Stimulated activated naive CD8-positive, alpha-beta T cell treated with anti-CD3 and anti-CD28 coated beads, Interleukin-15, Interleukin-2, amounts not matched to agents 100 ng/mL and 50 ng/mL, for 24 hours (primary cell): ENCODE data around the gene SPDYE16.
"Not testable (repeated sequence)": the region's sequence is repeated elsewhere in the genome, so short reads cannot be mapped to it uniquely, and the experiment has no call there.

Source experiments
- H3K27ac Mint-ChIP-seq: one replicate; pipeline ENCODE4 v1.8.0; 2021; ENCODE audit warnings: mild to moderate bottlenecking, mixed read lengths
- H3K27me3 Mint-ChIP-seq: one replicate; pipeline ENCODE4 v1.8.0; 2021; ENCODE audit warnings: mixed read lengths
- H3K36me3 Mint-ChIP-seq: one replicate; pipeline ENCODE4 v1.8.0; 2021; ENCODE audit warnings: low read depth, mixed read lengths
- H3K4me1 Mint-ChIP-seq: one replicate; pipeline ENCODE4 v1.8.0; 2021; ENCODE audit warnings: low read depth, mixed read lengths
- H3K4me3 Mint-ChIP-seq: one replicate; pipeline ENCODE4 v1.8.0; 2021; ENCODE audit warnings: mild to moderate bottlenecking, mixed read lengths
- H3K9me3 Mint-ChIP-seq: one replicate; pipeline ENCODE4 v1.8.0; 2021; ENCODE audit warnings: mixed read lengths

The SPDYE16 gene, protein sequence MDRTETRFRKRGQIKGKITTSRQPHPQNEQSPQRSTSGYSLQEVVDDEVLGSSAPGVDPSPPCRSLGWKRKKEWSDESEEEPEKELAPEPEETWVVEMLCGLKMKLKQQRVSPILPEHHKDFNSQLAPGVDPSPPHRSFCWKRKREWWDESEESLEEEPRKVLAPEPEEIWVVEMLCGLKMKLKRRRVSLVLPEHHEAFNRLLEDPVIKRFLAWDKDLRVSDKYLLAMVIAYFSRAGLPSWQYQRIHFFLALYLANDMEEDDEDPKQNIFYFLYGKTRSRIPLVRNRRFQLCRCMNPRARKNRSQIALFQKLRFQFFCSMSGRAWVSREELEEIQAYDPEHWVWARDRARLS

DNA sequence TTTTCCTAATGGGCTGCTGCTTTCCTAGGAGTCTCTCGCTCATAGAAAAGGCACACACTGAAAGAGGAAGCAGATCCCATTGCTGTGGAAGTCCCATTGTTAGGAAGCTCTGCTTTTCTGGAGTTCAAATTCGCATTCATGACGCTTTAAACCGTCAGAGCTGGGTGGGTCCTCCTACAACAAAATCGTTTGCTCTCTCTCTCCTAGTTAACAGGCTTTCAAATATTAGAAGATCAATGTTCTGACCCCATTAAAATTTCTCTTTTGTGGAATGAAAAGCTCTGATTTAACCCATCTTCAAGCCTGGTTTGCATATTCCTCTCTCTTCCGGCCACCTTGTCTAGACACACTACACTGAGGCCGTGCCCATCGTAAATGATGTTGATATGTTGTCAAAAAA, at the start of gene SPDYE16:
TSS of gene SPDYE16 (minus strand) at position 101 of the 400 bp plus-strand sequence. CDS start 1,838 bp downstream, outside the sequence.
- H3K27ac Mint-ChIP-seq, H3K4me3 Mint-ChIP-seq, H3K36me3 Mint-ChIP-seq, H3K27me3 Mint-ChIP-seq, H3K4me1 Mint-ChIP-seq, H3K9me3 Mint-ChIP-seq: not testable (repeated sequence)

DNA sequence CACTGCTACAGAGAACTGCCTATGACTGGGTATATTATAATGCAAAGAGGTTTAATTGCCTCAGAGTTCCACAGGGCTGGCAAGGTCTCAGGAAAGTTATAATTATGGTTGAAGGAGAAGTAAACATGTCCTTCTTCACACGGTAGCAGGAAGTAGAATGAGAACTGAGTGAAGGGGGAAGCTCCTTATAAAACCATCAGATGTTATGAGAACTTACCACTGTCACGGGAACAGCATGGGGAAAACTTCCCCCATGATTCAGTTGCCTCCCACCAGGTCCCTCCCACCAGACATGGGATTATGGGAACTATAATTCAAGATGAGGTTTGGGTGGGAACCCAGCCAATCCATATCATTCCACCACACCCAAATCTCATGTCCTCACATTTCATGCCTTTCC, 49.6 kb upstream of the SPDYE16 start:
- Mint-ChIP-seq H3K36me3 (peaks cover 37% of the 10 kb centered on the region), H3K4me1 (peaks cover 48% of the 10 kb centered on the region)
- H3K27ac Mint-ChIP-seq, H3K4me3 Mint-ChIP-seq, H3K27me3 Mint-ChIP-seq, H3K9me3 Mint-ChIP-seq: not testable (repeated sequence)

DNA sequence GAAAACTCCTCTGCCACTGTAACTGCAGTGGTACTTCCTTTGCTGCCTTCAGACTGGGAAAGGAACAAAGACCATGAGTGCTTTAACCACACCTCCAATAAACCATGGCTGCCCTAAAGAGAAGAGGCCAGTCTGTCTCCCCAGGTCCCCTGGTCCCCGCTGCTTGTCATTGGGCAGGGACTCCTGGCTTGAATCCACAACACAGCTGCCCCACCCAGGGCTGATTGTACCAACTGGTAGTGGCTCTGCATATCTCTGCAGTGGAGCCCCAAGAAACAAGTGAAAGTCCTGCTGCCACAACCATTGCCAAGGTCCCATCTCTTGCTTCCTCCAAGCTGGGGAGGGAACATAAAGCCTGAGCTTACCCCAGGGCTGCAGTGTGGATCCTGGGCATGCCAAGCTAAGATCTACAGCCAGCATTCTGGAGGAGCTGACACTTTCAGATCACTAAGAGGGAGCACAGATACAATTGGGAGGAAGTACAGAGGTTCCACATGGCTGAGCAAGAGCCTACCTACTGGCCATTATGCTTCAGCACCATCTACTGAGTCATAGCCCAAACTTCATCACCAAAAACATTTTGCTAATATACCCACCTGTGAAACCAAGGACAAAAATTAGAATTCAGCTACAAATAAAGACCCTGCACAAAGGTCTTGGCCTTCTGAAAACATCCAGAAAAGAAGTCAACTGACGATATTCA, 48.7 kb upstream of the SPDYE16 start:
- H3K9me3 Mint-ChIP-seq, H3K27ac Mint-ChIP-seq, H3K4me3 Mint-ChIP-seq: not testable (repeated sequence)

DNA sequence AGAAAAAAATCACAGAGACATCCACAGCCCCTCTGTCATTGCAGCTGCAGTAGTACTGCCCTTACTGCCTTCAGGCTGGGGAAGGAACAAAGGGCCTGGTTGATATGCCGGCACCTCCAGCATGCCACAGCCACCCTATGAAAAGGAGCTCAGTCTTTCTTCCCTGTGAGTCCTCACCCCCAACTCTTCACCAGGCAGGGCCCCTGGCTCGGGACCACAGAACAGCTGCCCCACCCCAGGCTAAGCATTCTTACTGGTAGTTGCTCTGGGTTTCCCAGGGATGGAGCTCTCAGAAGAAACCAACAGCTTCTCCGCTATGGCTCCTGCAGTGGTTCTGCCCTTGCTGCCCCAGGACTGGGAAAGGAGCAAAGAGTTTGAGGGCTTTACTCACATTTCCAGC, 47.9 kb upstream of the SPDYE16 start:
- H3K4me3 Mint-ChIP-seq, H3K27ac Mint-ChIP-seq, H3K27me3 Mint-ChIP-seq, H3K9me3 Mint-ChIP-seq: not testable (repeated sequence)
- peaks cover 42% of the 10 kb centered on the region for H3K36me3 Mint-ChIP-seq
- H3K4me1 Mint-ChIP-seq = peaks cover 49% of the 10 kb centered on the region

More for the DNA sequence above, 48.7 kb upstream of the SPDYE16 start:
- peaks cover 49% of the 10 kb centered on the region for H3K4me1 Mint-ChIP-seq
- not testable (repeated sequence) for H3K27me3 Mint-ChIP-seq
- H3K36me3 Mint-ChIP-seq = peaks cover 44% of the 10 kb centered on the region

DNA sequence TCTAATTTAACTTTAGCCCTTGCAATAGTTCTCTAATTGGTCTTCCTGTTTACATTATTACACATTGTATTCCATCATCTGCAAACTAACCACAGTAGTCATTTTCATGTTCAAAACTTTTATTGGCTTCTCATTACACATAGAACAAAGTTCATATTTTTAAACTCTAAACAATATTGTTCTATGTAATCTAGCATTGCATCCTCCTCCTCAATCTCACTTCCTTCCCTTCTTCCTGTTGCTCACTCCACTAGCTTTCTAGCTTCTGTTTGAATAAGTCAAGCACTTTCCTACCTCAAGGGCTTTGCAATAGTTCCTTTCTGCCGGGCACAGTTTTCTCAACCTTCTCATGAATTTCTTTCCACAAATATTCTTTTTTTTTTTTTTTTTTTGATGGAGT, 45.5 kb upstream of the SPDYE16 start:
- H3K4me1 Mint-ChIP-seq = peaks cover 62% of the 10 kb centered on the region
- not testable (repeated sequence) for H3K27me3 Mint-ChIP-seq

DNA sequence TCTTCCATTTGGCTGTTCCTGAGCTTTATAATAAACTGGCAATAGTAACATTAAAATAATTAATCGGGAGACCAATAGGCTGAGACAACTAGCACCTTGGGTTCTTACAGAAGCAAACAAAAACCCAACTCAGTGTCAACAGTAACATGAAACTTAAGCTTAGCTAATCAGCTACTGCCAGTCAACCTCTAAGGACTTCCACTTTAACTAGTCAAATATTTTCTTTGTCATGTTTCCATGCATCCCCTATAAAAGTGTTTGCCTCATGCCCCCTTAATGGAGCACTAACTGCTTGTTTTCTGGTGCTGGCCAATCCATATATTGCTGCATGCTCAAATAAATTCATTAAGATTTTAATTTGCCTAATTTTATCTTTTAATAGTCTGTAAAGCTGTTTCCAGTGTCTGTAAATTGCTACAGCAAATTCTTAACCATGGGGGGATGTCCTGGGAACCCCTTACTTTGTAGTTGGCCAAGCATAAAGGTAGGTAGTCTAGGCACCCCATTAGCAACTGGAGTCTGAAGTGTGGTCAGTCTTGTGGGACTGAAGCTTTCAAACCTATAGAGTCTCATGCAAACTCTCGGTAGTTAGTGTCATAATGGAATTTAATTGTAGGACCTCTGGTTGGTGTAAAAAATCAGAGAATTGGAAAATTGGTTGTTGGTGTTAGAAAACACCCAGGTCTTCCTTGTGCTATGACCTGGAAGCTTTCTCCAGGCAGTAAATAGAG, 43.7 kb upstream of the SPDYE16 start:
- H3K4me1 Mint-ChIP-seq = peaks cover 62% of the 10 kb centered on the region
- H3K9me3 Mint-ChIP-seq, H3K27me3 Mint-ChIP-seq, H3K4me3 Mint-ChIP-seq: not testable (repeated sequence)
- H3K36me3 Mint-ChIP-seq = peaks cover 48% of the 10 kb centered on the region
- H3K27ac Mint-ChIP-seq = peak overlapping the region; percentile 60

More for the DNA sequence above, 45.5 kb upstream of the SPDYE16 start:
- Mint-ChIP-seq H3K27ac (peak overlapping the region; percentile 67), H3K36me3 (peaks cover 55% of the 10 kb centered on the region), H3K4me3 (peak overlapping the region; percentile 32)
- H3K9me3 Mint-ChIP-seq = not testable (repeated sequence)

DNA sequence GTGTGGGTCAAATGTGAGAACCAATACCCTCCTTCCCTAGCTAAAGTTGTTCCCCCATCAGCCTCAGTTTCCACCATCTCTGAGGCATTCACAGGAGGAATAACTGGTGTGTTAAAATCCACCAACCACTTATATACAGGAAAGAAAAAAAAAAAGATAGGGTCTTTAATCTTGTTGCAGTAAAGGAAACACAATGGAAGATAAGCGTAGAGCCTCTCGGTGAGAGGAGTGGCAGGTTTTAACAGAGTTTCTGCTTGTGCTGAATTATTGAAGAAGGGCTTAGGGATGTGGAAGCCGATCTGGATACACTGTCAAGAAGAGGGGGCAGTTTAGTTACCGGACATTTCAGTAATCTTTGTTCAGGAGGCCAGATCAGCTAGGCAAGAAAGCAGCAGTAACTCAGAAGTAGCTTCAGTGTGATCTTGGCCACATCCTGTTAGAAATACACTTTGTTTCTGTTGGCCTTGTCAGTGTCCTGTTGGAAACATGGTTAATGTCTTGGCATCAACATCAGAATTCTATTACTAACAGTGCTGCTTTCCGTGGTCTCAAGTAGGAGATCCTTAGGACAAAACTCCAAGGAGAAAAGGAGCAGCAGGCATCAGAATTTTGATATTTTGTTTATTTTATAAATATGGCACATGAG, 40.7 kb upstream of the SPDYE16 start:
- not testable (repeated sequence) for H3K9me3 Mint-ChIP-seq, H3K27me3 Mint-ChIP-seq
- Mint-ChIP-seq H3K4me1 (peaks cover 66% of the 10 kb centered on the region), H3K27ac (peak overlapping the region; percentile 85), H3K36me3 (peaks cover 43% of the 10 kb centered on the region), H3K4me3 (peak overlapping the region; percentile 50)

DNA sequence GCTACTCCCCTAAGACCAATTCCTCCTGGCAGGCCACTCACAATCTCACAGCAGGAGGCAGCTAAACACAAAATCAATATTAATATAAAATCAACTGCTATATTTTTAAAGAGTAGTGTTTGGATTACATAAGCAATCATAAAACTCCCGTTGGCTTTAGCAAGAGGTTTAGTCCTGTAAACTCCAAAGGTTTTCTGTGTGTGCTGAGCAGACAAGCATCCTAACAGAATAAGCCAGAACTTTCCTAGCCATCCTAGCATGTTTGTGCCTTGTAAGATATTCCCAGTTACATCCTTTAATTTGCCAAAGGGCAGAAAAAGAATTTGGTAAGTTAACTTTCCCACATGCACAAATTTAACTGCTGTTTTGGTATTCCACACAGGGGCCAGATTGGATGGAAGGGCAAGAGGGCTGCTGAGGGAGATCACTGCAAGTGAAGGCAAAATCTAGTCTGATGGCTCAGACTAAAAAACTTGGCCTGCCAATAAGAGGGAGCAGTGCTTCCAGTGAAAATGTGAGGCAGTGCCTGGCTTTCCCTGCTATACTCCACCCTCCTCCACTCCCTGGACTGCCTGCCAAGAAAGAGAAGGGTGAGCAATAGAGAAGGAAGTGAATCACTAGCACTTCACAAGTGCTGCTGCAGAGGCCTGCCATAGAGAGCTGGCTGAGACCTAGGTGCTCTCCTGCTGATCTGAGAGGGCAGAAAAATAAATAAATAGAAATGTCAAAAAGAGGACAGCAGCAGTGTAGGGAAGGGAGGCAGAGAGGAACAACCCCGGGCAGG, 39.9 kb upstream of the SPDYE16 start:
- not testable (repeated sequence) for H3K27me3 Mint-ChIP-seq, H3K9me3 Mint-ChIP-seq
- Mint-ChIP-seq H3K4me3 (peak overlapping the region; percentile 37), H3K36me3 (peaks cover 39% of the 10 kb centered on the region), H3K27ac (peak overlapping the region; percentile 85), H3K4me1 (peaks cover 60% of the 10 kb centered on the region)

DNA sequence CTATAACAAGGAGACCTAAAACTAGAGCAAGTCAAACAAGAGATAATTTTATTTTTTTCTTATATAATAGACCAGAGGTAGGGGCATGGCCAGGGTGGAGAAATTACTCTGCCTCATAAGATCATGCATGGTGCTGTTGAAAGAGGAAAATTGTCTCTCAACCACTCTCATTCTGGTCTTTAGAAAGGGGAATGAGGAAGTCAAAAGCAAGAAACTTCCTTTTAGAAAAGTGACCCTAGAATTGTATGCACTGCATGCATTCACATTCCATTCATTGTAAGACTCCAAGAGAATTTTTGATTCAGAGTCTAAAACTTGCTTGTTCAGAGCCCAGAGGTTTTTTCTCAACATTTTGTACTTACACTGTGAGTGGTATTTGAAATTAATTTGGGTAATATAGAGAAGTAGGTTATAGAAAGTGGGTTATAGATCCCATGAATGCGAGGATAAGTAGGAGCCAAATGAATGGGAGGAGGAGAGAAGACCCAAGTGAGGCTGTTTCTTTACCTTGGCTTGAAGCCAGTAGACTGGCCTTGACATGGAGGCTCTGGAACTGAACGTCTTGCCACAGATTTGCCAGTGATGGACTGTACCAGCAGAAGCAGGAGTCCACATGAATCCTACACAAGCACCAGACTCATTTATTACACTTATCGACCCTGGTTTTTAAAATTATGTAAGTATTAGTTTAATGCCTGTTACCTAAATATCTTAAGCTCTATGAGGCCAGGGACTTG, 33.0 kb upstream of the SPDYE16 start:
- H3K36me3 Mint-ChIP-seq = peaks cover 34% of the 10 kb centered on the region
- not testable (repeated sequence) for H3K27me3 Mint-ChIP-seq, H3K4me3 Mint-ChIP-seq, H3K27ac Mint-ChIP-seq, H3K9me3 Mint-ChIP-seq, H3K4me1 Mint-ChIP-seq

DNA sequence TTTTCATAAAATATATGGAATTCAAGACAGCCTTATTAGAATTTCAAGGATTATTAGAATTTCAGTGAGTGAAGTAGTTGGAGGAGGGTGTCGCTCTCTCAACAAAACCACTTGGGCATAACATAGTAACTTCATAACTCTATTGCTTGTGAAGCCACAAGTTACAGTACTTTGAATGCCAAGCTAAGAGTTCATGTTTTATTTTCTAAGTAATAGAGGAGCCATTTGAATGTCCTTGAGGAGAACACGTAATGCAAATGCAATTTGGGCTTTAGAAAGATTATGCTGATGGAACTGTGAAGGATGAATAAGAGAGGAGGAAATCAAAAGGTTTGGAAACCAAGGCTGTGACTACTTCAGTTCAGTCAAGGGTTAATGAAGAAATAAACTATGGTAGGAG, 32.3 kb upstream of the SPDYE16 start:
- not testable (repeated sequence) for H3K9me3 Mint-ChIP-seq, H3K4me1 Mint-ChIP-seq, H3K4me3 Mint-ChIP-seq, H3K27me3 Mint-ChIP-seq, H3K27ac Mint-ChIP-seq
- H3K36me3 Mint-ChIP-seq = peaks cover 36% of the 10 kb centered on the region

DNA sequence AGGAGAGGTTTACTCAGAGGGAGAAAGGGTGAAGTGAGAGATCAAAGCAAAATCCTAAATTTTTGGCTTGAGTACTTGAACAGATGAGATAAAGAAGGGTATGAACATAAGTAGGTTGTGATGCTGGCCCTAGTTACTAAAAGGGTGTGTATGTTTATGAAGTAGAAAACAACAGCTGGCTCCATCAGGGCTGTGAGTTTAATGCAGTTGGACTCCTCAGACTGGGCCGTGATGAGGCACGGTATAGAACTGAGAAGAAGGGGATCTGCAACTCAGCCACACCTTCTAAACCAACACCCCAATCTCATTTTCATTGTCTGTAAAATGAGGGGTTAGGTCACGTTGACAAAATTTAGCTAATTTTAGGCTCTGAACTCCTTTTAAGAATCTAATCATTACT, 29.2 kb upstream of the SPDYE16 start:
- H3K27me3 Mint-ChIP-seq, H3K4me3 Mint-ChIP-seq, H3K9me3 Mint-ChIP-seq, H3K27ac Mint-ChIP-seq, H3K4me1 Mint-ChIP-seq: not testable (repeated sequence)
- H3K36me3 Mint-ChIP-seq = peaks cover 44% of the 10 kb centered on the region

DNA sequence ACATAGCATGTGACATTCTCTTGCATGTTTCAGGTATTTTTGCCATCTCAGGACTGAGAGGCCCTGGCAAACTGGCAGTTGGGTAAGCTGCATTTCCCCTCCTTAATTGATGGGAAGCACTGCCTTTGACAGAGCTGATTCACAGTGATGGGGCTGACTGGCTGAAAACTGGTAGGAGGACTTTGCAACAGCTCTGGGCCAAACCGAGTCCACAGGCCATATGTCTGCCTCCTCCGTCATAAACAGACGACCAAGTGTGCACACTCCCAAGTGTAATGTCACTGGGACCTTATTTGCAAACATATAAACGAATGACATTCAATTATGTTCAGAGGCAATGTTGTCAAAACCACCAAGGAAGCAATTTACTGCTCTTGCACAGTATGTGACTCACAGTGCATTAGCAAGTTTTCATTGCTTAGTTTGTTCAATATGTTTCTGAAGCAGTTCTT, 27.3 kb upstream of the SPDYE16 start:
- not testable (repeated sequence) for H3K27me3 Mint-ChIP-seq, H3K27ac Mint-ChIP-seq, H3K4me3 Mint-ChIP-seq, H3K4me1 Mint-ChIP-seq, H3K9me3 Mint-ChIP-seq
- H3K36me3 Mint-ChIP-seq = peaks cover 51% of the 10 kb centered on the region

DNA sequence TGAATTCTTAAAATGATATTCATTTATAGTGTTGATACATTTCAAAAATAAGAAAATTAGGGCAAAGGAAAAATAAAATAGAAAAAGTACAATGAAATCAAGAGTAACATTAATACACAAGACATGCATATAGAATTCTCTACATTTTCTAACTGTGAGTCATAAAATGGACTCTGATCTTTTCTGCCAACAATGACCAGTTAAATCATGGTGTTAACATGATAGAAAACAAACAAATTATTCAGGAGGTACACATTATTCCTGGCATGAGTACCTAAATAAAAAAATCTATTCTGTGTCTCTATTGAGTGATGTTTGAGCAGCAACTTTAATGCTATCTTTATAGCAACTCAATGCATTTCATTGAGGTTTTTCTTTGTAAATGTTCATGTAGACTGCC, 25.6 kb upstream of the SPDYE16 start:
- not testable (repeated sequence) for H3K9me3 Mint-ChIP-seq, H3K27ac Mint-ChIP-seq, H3K27me3 Mint-ChIP-seq, H3K4me3 Mint-ChIP-seq
- Mint-ChIP-seq H3K36me3 (peaks cover 54% of the 10 kb centered on the region), H3K4me1 (peaks cover 18% of the 10 kb centered on the region)

DNA sequence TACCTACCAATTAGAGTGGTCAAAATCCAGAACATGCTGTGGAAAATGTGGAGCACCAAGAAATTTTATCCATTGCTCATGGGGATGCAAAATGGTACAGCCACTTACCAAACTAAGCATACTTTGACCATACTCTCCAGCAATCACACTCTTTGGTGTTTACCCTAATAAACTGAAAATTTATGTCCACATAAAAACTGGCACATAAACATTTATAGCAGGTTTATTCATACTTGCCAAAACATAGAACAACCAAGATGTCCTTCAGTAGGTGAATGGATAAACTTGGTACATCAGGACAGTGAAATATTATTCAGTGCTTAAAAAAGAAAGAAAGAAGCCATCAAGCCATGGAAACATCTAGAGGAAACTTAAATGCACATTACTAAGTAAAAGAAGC, 24.7 kb upstream of the SPDYE16 start:
- not testable (repeated sequence) for H3K9me3 Mint-ChIP-seq, H3K27ac Mint-ChIP-seq, H3K4me3 Mint-ChIP-seq, H3K27me3 Mint-ChIP-seq
- H3K4me1 Mint-ChIP-seq = peaks cover 22% of the 10 kb centered on the region
- peaks cover 56% of the 10 kb centered on the region for H3K36me3 Mint-ChIP-seq
